ENCODE measurements around the gene TUBB2A. TPM values are rescaled to one million over a fixed set of nuclear protein-coding genes. Genes with fewer than 3 reads are reported as not detected.

TUBB2A gene
- total and polyA plus RNA-seq, 8 donors = 14.8 to 42.5 (median 24.9) TPM

DNA sequence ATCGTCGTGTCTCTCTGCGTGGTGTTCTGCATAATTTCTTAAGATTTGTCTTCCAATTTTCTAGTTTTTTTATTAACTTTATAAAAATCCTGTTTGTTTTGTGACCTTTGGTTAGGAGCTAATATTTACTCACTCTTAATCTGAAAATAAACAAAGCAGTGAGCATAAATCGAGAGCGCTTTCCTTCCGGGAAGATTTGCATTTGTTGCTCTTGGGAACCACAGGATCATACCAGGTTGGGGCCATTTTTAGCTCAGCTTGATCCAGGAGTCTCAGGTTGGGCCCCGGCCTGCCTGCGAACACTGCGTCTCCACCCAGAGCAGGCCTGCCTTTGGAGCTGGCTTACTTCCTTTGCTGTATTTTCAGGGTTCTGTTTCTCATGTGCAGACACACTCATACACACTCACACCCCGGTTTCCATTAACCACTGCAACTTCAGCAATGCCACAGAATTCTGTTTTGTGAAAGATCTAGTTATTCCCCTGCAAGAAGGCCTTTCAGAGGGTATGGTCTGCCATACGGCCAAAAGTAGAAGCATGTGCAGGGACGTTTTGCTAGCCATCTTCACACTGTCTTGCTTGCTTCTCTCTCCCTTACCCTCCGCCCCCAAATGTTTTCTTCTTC is 21.6 kb downstream of the TUBB2A start:
- ATAC-seq = no peak
- no peaks in the 10 kb centered on the region for H3K36me3 ChIP-seq
- no peaks in the 10 kb centered on the region for H3K9me3 ChIP-seq
- intact Hi-C loops (cut with DNase I) = loop anchor here in 1 of 2 donors (10.0 kb wide), 1 partner anchor 119 kb away; the partner anchor contains the start of gene PSMG4
- no peaks in the 10 kb centered on the region for H3K27me3 ChIP-seq
- peaks cover 0 to 20% of the 10 kb centered on the region in 2 donors for H3K4me1 ChIP-seq
- no peak overlapping the region for H3K27ac ChIP-seq
- DNase-seq = no peak
- no peak overlapping the region for H3K4me3 ChIP-seq
- TF ChIP-seq, protein P1, sequence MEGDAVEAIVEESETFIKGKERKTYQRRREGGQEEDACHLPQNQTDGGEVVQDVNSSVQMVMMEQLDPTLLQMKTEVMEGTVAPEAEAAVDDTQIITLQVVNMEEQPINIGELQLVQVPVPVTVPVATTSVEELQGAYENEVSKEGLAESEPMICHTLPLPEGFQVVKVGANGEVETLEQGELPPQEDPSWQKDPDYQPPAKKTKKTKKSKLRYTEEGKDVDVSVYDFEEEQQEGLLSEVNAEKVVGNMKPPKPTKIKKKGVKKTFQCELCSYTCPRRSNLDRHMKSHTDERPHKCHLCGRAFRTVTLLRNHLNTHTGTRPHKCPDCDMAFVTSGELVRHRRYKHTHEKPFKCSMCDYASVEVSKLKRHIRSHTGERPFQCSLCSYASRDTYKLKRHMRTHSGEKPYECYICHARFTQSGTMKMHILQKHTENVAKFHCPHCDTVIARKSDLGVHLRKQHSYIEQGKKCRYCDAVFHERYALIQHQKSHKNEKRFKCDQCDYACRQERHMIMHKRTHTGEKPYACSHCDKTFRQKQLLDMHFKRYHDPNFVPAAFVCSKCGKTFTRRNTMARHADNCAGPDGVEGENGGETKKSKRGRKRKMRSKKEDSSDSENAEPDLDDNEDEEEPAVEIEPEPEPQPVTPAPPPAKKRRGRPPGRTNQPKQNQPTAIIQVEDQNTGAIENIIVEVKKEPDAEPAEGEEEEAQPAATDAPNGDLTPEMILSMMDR (IDR thresholded peaks at IDR 0.05) = no peak

DNA sequence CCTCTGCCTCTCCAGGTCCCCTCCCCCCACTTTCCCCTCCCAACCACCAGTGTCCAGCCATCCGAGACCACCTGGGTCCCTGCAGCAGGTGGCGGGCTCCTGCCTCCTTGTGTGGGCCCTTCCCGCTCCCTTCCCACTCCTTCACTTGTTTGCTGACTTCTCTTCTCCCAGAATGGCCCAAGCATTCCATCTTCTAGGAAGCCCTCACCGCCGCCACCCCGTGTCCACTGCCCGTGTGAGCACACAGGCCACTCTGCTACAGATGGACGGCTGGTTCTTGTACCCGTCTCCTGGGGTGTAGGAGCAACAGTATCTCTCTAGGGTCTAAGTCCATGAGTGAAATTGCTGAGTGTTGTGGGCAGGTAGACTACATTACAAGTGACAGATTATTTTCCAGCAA is 23.8 kb downstream of the TUBB2A start:
- TF ChIP-seq, protein P1 (IDR thresholded peaks at IDR 0.05) = no peak
- intact Hi-C loops (cut with DNase I) = loop anchor here in 1 of 2 donors (10.0 kb wide), 1 partner anchor 121 kb away; the partner anchor contains the start of gene PSMG4
- no peaks in the 10 kb centered on the region for H3K27me3 ChIP-seq
- H3K36me3 ChIP-seq = peaks cover 0 to 1% of the 10 kb centered on the region in 2 donors
- peaks cover 0 to 4% of the 10 kb centered on the region in 2 donors for H3K4me1 ChIP-seq
- no peaks in the 10 kb centered on the region for H3K9me3 ChIP-seq
- H3K27ac ChIP-seq = no peak overlapping the region
- no peak overlapping the region for H3K4me3 ChIP-seq
- DNase-seq (no peak), ATAC-seq (no peak)

DNA sequence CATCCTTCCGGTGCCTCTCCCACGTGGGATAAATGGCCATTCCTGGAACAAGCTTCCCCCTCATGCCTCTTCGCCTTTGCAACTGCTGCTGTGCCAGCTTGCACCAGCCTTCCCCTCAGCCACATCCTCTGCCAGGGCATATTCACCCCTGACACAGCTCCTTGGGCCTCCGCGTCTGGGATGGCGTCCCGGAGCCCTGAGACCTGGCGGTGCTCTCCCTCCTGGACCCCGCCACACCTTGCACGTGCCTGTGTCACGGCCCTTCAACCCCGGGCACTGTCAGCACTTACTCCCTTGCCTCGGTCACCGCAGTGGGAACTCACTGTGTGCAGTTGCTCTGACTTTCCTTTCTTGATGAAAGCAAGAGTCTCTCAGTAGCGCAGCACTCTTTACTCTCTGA is 25.6 kb downstream of the TUBB2A start:
- Histone ChIP-seq H3K27me3 (no peaks in the 10 kb centered on the region), H3K4me3 (no peak overlapping the region), H3K36me3 (peaks cover 0 to 3% of the 10 kb centered on the region in 2 donors), H3K27ac (no peak overlapping the region), H3K9me3 (no peaks in the 10 kb centered on the region), H3K4me1 (peaks cover 0 to 4% of the 10 kb centered on the region in 2 donors)
- intact Hi-C loops (cut with DNase I) = loop anchor here in 1 of 2 donors (10.0 kb wide), 1 partner anchor 123 kb away; the partner anchor contains the start of gene PSMG4
- ATAC-seq (no peak), DNase-seq (no peak)
- TF ChIP-seq, protein P1 (IDR thresholded peaks at IDR 0.05) = no peak

DNA sequence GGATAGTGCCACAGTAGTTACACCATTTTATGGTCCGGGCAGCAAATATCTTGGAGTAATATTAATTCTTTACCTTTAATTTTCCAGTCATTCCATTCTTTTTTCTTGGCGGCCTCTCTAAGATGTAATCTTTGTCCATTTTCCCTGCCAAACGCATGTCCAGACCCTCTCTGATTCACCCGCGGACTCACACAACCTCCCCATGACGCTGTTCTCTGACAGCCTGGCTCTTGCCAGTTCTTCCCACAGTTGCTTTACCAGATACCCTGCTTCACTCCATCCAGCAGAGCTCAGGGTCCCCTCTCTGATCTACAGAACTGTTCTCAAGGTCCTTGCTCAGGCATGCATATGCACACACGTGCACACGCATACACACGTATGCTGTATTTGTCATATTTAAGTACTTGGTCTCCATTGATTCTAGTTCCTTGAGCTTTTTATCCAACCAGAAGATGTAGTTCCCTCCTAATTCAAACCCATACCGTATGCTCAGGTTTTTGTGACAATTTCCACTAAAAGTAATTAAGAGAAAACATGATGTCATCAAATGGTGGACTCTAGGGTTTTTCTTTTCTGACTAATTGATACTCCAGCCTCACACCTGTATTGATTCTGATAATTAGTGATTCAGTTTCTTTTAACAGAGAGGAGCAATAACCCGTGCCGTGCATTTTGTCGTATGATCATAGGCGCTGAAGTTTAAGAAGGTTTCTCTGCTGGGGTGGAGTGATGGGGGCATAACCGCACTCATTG is 28.8 kb downstream of the TUBB2A start:
- Histone ChIP-seq H3K36me3 (peaks cover 0 to 3% of the 10 kb centered on the region in 2 donors), H3K4me3 (no peak overlapping the region), H3K27me3 (no peaks in the 10 kb centered on the region), H3K9me3 (no peaks in the 10 kb centered on the region), H3K27ac (no peak overlapping the region), H3K4me1 (peaks cover 0 to 8% of the 10 kb centered on the region in 2 donors)
- no peak for DNase-seq
- TF ChIP-seq, protein P1 (IDR thresholded peaks at IDR 0.05) = no peak
- intact Hi-C loops (cut with DNase I) = no loop called here
- no peak for ATAC-seq

DNA sequence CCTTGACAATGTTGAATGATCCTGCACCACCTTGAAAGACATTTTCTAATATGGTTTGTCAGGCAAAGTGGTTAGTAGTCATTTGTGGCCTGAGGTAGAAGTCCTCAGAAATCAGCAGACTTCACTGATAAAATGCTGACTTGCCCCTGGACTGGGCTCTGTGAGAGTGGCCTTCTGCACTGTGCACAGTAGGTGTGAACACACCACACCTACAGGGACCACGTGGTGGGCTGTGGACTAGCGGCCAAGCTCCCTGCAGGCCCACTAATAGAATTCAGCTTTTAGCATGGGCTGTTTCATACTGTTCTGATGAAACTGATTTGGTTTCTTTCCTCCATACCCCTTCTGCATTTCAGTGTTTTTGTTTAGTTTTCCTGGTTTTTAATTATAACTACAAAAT is 31.5 kb downstream of the TUBB2A start:
- Histone ChIP-seq H3K4me1 (peaks cover 0 to 8% of the 10 kb centered on the region in 2 donors), H3K27ac (no peak overlapping the region), H3K36me3 (peaks cover 0 to 3% of the 10 kb centered on the region in 2 donors), H3K9me3 (no peaks in the 10 kb centered on the region), H3K4me3 (no peak overlapping the region), H3K27me3 (no peaks in the 10 kb centered on the region)
- ATAC-seq (no peak), DNase-seq (no peak)
- intact Hi-C loops (cut with DNase I) = no loop called here
- TF ChIP-seq, protein P1 (IDR thresholded peaks at IDR 0.05) = no peak
